GM10266 (cell line): ENCODE results near the gene ZNF511.

Experiments used
- DNase-seq: peaks from one replicate; pipeline ENCODE4 v3.0.0; 2012; ENCODE audit errors: extremely low spot score
- TF ChIP-seq, protein P1 (sequence below): IDR thresholded peaks from 2 replicates; pipeline ENCODE4 v1.5.1; 2012; ENCODE audit warnings: mild to moderate bottlenecking, low read depth; ENCODE audit not compliant: control insufficient read depth, insufficient read depth; ENCODE audit errors: missing control alignments

Gene ZNF511

DNA sequence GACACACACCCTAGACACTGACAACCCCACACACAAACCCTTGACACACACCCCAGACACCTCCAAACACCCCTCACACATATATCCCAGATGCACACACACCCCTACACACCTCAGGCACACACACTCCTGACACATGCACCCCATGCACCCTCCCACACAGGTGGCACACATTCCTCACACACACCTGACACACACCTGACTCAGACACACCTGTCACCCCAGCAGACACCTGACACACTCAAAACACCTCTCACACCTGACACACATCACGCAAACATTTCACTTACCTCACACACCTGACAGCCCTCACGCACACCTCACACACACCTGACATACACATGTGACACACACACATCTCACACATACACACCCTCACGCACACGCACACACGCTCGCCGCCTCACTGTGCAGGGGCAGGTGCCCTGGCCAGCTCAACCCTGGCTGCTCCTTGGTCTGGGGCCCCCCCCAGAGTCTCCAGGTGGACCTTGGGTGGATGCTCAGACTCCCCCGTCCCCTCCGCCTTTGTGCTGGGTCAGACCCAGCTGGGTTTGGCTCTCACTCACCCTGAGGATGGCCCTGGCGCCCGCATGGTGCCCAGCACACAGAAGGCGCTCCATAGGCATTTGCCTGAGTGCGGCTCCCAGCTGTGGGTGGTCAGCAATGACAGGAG is 31.1 kb downstream of the ZNF511 start:
- TF ChIP-seq, protein P1, sequence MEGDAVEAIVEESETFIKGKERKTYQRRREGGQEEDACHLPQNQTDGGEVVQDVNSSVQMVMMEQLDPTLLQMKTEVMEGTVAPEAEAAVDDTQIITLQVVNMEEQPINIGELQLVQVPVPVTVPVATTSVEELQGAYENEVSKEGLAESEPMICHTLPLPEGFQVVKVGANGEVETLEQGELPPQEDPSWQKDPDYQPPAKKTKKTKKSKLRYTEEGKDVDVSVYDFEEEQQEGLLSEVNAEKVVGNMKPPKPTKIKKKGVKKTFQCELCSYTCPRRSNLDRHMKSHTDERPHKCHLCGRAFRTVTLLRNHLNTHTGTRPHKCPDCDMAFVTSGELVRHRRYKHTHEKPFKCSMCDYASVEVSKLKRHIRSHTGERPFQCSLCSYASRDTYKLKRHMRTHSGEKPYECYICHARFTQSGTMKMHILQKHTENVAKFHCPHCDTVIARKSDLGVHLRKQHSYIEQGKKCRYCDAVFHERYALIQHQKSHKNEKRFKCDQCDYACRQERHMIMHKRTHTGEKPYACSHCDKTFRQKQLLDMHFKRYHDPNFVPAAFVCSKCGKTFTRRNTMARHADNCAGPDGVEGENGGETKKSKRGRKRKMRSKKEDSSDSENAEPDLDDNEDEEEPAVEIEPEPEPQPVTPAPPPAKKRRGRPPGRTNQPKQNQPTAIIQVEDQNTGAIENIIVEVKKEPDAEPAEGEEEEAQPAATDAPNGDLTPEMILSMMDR: no peak
- no peak for DNase-seq

DNA sequence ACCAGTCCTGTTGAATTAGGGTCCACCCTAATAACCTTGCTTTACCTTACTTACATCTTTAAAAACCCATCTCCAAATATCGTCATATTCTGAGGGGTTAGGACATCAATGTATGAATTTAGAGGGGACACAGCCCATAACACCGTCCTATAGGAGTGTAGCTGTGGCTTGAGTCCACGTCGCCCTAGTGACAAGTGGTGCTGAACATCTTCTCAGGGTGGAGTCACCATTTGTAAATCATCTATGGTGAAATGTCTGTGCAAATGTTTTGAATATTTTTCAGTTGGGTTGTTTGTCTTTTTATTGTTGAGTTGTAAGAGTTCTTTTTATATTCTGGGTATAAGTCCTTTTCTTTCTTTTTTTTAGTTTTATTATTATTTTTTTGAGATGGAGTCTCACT is 33.3 kb downstream of the ZNF511 start:
- DNase-seq: no peak
- TF ChIP-seq, protein P1: no peak

DNA sequence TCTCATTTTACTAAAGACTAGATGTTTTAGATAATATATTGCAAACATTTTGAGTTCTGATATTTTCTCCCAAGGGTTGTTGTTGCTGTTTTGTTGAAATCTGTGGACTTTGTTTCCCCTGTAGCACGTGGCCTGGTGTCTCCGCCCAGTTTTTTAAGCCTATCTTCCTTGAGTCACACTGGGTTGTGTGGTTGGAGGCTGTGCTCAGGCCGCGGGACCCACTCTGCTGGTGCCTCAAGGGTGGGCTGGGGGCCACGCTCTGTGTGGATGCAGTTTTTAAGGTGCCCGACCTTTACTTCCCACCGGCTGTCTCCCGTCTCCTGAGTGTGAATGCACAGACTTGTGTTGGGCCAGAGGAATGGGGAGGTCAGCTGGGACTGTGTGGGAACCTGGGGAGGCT is 34.2 kb downstream of the ZNF511 start:
- TF ChIP-seq, protein P1: no peak
- DNase-seq: no peak

DNA sequence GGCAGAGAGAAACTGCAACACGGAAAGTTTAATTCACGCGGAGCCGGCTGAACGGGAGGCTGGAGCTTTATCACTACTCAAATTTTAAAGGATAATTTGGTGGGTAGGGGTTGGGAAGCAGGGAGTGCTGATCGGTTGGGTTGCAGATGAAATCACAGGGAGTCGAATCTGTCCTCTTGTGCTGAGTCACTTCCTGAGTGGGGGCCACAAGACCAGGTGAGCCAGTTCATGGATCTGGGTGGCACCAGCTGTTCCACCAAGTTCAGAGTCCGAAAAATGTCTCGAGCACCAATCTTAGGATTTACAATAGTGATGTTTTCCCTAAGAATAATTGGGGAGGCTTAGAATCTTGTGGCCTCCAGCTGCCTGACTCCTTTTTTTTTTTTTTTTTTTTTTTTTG is 34.8 kb downstream of the ZNF511 start:
- TF ChIP-seq, protein P1: no peak
- DNase-seq: no peak

DNA sequence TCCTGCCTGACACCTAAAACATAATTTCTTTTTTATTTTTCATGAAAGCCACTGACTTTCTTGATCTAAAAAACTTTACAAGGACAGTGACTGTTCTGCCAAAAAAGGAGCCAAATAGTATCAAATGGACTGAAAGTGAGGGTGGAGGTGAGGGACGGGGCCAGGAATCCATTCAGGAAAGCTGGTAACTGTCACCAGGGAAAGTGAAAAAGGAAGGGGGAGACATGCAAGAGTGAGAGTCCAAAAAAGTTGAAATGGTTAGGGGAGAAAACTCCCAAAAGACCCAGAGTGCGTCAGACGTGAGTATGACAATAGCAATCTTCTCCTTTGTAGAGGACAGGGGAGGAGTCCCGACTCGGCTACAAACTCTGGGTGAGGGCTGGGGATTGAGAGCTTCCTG is 35.5 kb downstream of the ZNF511 start:
- TF ChIP-seq, protein P1: no peak
- no peak for DNase-seq

DNA sequence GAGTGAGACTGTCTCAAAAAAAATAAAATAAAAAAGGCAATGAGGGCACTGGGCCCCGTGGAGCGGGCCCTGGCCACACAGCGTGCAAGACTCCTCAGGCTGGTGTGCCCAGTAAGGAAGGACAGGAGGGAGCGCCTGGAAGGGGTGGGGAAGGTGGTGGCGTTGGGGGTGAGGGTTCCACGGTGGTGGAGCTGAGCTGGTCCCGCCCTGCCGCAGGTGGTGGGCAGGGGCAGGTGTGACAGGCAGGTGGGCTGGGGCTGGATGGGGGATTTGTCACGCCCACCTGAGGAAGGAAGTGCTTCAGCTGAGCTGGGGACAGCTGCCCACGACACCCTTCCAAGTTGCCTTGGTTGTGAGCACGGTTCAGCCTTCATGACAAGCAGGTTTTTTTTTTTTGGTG is 37.7 kb downstream of the ZNF511 start:
- TF ChIP-seq, protein P1: no peak
- DNase-seq: no peak

DNA sequence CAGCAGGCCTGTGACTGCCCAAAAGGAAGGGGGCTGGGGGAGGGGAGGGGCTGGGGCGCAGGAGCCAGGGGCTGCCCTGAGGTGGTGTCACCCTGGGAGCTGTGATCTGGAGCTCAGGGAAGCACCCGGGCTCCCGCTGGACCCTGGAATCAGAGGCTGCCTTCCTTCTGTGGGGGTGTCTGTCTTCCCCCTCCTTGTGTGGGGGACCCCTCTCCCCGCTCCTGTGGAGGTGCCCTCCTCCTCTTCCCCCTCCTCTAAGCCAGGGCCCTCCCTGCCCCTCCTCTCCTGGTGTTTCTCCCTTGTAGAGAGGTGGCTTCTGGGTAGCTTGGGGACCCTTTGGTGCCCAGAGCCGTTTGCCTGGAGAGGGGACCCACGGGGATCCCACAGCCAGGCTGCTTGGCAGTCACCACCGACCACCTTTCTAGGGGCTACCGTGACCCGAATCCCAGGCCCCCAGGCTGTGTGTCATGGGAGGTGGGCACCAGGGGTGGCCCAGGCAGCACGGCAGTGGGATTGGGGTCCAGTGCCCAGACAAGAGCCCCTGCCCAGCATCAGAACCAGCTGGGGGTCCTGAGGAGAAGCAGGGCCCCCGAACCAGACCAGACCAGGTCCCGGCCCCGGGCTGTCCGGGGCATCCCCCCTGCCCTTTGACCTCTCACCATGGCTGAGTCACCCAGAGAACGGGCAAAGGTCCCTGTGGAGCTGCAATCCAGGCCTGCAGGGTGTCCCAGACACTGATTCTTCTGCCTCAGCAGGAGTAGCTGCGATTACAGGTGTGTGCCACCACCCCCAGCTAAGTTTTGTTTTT is 39.2 kb downstream of the ZNF511 start:
- TF ChIP-seq, protein P1: no peak
- no peak for DNase-seq
